Left colon (tissue), 2 donors: ENCODE measurements around the gene PTMA. TPM values are rescaled to one million over a fixed set of nuclear protein-coding genes. Genes with fewer than 3 reads are reported as not detected.
"Not testable (repeated sequence)": the region's sequence is repeated elsewhere in the genome, so short reads cannot be mapped to it uniquely, and the experiment has no call there.

ENCODE experiments used
- ATAC-seq: fragments of 200-7000 bp; cut with Tn5 transposase; one replicate; pipeline ENCODE4 v1.9.1; 2020; ENCODE audit warnings: mild to moderate bottlenecking, moderate library complexity
- DNase-seq, 2 donors: peaks; one replicate each; pipeline ENCODE4 v3.0.0-alpha.2; 2020
- intact Hi-C, 2 donors: fragments of 100-400 bp; cut with DNase I in 1 of 2; cut with micrococcal nuclease in 1 of 2; formaldehyde crosslinking; loops; one replicate each; pipeline versions ENCODE4 v1.11.2 to v1.14.0; 2022; cut with DNase I, micrococcal nuclease
- total RNA-seq, 2 donors: library from RNA; stranded (reverse); fragmentation: NEBNext Ultra II Directional; extraction: Animal tissue kit (Norgen Biotek cat#: 25700); gene quantifications; one replicate each; pipeline ENCODE4 v1.2.1, GENCODE V29; 2021
- donor health status: DM: no; HTN: no; CAD: no.
- donor health status: DM: yes; HTN: yes; CAD: no.

Gene PTMA
- total RNA-seq, 2 donors from 2014 or later = 775 to 846 TPM

- ATAC-seq (no peak), DNase-seq (no peak)
- intact Hi-C loops = no loop called here
Measured at GRCh38 chr2:231722721-231723307, 14.5 kb downstream of the PTMA start.

DNA sequence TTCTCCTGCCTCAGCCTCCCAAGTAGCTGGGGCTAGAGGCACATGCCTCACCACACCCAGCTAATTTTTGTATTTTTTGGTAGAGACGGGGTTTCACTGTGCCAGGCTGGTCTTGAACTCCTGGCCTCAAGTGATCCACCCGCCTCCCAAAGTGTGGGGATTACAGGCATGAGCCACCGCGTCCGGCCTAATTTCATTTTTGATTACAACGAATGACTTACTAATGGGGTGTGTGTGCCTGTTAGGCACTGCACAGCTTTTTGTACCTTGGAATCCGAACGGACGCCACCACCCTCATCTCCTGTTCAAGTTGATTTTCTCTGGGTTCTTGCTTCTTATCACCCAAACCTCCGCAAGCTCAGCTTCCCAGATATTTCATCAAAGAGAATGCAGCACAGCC lies 17.2 kb downstream of the PTMA start:
- DNase-seq (no peak), ATAC-seq (no peak)
- intact Hi-C loops = no loop called here

DNA sequence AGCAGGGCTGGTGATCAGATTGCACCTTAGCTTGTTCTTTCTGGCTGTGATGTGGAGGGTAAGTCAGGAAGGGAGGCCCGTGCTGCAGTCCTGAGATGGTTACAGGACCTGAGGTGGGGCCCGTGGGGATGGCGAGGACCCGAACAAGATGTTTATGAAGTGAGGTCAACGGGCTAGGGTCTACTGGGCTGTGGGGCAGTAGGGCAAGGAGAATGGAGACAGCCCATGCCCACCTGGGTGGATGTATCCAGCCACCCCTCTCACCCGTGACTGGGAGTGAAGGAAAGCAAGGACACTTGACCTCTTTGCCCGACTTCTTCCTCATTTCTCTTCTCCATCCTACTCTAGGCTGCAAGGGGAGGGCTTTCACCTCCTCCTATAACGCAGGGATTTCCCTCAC lies 18.0 kb downstream of the PTMA start:
- DNase-seq (no peak), ATAC-seq (no peak)
- intact Hi-C loops = no loop called here

- ATAC-seq (no peak), DNase-seq (no peak)
- intact Hi-C loops = no loop called here
Measured at GRCh38 chr2:231727621-231728020, 19.3 kb downstream of the PTMA start.

DNA sequence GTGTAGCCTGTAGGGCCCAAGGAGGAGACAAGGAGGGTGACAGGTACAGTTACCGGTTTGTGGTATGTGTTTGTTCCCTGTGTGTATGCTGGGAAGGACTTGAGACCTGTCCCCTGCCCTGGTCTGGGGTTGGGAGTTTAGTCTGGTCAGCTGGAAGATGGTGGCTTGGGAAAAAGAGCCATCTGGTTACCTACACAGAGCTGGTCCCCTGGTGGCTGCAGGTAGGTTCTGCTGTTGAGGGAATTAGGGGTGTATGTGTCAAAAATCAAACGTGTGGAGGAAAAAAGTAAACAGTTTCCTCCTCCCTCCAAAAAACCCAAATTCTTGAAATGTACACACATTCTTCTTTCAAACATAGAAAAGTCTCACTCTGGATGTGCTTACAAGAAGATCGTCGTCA lies 24.3 kb downstream of the PTMA start:
- intact Hi-C loops = no loop called here
- ATAC-seq = no peak
- no peak for DNase-seq

GRCh38 chr2:231737761-231738160 lies 29.4 kb downstream of the PTMA start:
- ATAC-seq = no peak
- intact Hi-C loops = no loop called here
- DNase-seq = no peak

- ATAC-seq (no peak), DNase-seq (no peak)
- intact Hi-C loops = no loop called here
Measured at GRCh38 chr2:231743376-231744116, 35.2 kb downstream of the PTMA start.

- intact Hi-C loops = no loop called here
- DNase-seq = no peak
- ATAC-seq = no peak
Measured at GRCh38 chr2:231745303-231746038, 37.1 kb downstream of the PTMA start.

- DNase-seq, intact Hi-C loops, ATAC-seq: not testable (repeated sequence)
Measured at GRCh38 chr2:231748153-231748896, 40.0 kb downstream of the PTMA start.

DNA sequence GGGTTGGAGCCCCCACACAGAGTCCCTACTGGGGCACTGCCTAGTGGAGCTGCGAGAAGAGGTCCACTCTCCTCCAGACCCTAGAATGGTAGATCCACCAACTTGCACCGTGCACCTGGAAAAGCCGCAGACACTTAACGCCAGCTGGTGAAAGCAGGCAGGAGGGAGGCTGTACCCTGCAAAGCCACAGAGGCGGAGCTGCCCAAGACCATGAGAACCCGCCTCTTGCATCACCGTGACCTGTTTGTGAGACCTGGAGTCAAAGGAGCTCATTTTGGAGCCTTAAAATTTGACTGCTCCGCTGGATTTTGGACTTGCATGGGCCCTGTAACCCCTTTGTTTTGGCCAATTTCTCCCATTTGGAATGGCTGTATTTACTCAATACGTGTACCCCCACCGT lies 40.7 kb downstream of the PTMA start:
- DNase-seq, intact Hi-C loops, ATAC-seq: not testable (repeated sequence)

GRCh38 chr2:231751042-231751815 lies 42.9 kb downstream of the PTMA start:
- intact Hi-C loops = no loop called here
- no peak for ATAC-seq

GRCh38 chr2:231752061-231752460 lies 43.7 kb downstream of the PTMA start:
- DNase-seq (no peak), ATAC-seq (no peak)
- intact Hi-C loops = no loop called here

More at GRCh38 chr2:231751042-231751815, 42.9 kb downstream of the PTMA start:
- no peak for DNase-seq

- ATAC-seq = no peak
- intact Hi-C loops = no loop called here
- no peak for DNase-seq
Measured at GRCh38 chr2:231761735-231762134, 53.4 kb downstream of the PTMA start.

Other genes with a start within 250 kb of the PTMA start
- 100 to 1,000 TPM; 229 to 335 TPM for gene NCL, start 244.0 kb upstream of the PTMA start, total RNA-seq
- 1 to 10 TPM in 1 of 2 donors, under 1 TPM in 1; 0.15 to 1.3 TPM for gene NMUR1, start 178.1 kb upstream of the PTMA start, total RNA-seq
- not detected for gene TEX44, start 115.7 kb upstream of the PTMA start, total RNA-seq
- 10 to 100 TPM; 16.2 to 17.5 TPM for gene PDE6D, start 72.8 kb downstream of the PTMA start, total RNA-seq
- gene COPS7B, start 77.9 kb downstream of the PTMA start, total RNA-seq = 10 to 100 TPM; 21.7 to 28.1 TPM
- not detected for gene NPPC, start 217.9 kb downstream of the PTMA start, total RNA-seq